Measurements from ENCODE around the gene CSGALNACT2.

- TF ChIP-seq CTCF (IDR thresholded peaks at IDR 0.05), result no peak
- TF ChIP-seq POLR2A (IDR thresholded peaks at IDR 0.05), result no peak
These were observed 34.9 kb downstream of the CSGALNACT2 start for GRCh38 chr10:43173120-43173519.

Measured in thyroid gland (tissue), 4 donors.